CD4-positive, alpha-beta T cell treated with Interleukin-6 at 100 ng/mL for 8 hours (primary cell): ENCODE results near the gene MPP1.

Source experiments
- DNase-seq: peaks from one replicate; pipeline ENCODE4 v3.0.0-alpha.2; 2020; ENCODE audit warnings: mixed read lengths, low spot score

MPP1 gene

DNA sequence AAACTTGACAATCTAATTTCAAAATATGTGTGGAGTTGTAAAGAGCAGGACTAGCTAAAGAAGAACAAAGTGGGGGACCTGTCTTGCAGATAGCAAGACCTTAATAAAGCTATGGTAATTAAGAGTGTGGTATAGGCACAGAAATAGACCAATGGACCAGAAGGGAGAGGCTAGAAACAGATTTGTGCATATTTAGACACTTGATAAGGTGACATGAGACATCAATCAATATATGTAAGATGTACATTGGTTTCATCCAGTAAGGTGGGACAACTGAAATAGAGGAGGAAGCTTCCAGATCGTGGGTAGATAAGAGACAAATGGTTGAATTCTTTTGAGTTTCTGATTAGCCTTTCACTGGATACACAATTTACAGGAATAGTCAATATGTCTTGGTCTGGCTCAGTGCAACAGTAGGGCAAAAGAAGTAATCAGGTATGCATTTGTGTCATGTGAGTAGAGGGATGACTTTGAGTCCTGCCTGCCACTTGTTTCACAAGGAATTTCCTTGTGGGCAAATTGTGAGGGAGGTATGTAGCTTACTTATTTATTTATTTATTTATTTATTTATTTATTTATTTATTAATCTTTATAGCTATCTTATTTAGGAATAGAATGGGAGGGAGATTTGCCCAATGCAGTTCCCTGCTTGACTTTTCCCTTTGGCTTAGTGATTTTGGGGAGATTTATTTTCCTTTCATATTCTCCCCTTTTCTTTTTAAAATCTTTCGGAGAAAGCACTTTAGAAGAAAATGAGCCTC, 7.2 kb upstream of the MPP1 start:
- DNase-seq: no peak

DNA sequence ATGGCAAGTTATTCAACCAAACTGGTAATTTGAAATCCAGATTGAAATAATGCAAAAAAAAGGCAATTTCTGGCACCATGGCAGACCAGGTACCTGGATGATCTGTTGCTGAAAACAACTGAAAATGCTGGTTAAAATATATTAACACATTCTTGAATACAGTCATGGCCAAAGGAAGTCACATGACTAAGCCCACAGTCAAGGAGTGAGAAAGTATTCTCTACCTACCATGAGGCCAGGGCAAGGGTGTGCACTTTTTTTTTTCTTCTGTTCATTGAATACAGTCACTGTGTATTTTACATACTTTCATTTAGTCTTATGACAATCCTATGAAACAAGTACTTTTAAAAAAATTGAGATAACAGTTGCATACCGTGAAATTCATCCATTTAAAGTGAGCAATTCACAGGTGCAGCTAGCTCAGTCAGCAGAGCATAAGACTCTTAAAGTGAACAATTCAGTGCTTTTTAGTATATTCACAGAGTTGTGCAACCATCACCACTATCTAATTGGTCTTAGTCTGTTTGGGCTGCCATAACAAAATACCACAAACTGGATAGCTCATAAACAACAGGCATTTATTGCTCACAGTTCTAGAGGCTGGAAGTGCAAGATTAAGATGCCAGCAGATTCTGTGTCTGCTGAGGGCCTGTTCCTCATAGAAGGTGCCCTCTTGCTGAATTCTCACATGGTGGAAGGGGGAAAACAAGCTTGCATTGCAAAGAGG, 4.8 kb upstream of the MPP1 start:
- DNase-seq: no peak

DNA sequence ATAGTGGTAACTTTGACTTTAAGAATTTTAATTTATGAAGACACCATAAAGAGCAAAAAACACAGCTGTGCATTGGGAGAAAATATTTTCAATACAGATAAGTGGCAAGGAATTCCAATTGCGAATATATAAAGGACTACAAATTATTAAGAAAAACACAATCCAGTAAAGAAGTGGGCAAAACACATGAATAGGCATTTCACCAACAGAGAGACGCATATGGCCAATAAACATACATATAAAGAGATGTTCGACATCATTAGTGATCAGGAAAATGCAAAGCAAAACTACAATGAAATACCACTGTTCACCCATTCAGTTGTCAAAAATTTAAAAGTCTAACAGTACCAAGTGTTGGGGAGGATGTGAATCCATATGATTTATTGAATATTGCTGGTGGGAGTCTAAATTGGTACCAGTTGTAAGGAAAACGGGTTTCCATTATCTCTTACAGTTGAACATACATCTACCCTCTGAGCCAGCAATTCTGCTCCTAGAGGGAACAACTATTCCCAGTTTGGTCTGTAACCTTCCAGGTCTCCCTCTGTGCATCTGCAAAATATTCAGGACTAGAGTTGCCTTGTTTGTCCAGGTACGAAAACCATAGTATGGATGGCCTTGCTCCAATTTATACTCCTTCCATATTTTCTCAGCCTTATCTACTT, 1.7 kb upstream of the MPP1 start:
- DNase-seq: no peak

DNA sequence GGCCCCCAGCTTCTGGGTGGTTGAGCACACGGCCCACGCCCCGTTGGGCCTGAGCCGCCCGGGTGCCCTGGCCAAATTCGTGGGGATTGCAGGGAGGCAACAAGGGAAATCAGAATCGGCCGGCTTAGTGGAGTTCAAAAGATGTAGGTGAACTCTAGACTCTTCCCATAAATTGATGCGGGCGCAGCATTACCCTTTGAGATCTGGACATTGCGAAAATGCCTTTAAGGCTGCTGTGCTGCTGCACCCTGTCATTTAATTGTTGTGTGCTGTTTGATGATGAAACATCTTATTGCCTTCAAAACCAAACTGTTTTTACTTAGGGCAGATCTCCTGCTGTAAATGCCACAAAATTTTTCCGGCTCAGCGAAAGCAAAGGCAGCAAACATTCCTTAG, 409 bp upstream of the MPP1 start:
- no peak for DNase-seq

DNA sequence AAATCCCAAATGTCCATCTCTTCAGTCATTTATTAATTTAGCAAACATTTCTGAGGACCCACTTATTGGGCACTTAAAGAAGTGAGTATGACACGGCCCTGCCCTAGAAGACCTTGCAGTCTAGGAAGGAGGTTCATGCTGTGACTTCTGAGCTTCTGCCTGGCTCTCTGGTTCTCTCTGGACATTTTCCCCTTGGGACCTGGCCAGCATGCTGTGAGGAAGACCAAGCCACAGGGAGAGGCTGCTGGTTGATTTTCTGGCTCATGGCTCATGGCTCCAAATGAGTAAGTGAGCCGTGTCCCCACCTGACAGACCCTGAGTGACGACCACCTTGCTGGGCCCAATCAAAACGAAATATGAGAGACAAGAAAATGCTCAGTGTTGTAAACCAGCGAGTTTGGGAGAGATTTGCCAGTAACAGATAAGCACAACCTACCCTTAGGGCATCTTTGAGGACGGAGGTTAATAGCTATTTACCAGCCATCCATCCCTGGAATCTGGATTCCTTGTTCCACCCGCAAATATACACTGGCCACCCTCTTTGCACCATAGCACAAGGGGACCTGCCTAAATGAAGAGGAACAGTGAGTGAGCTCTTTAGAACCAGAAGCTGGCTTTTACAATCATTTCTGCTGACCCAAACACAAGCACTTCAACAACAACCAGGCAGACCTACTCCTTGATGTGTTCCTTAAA, 876 bp downstream of the MPP1 start:
- no peak for DNase-seq

DNA sequence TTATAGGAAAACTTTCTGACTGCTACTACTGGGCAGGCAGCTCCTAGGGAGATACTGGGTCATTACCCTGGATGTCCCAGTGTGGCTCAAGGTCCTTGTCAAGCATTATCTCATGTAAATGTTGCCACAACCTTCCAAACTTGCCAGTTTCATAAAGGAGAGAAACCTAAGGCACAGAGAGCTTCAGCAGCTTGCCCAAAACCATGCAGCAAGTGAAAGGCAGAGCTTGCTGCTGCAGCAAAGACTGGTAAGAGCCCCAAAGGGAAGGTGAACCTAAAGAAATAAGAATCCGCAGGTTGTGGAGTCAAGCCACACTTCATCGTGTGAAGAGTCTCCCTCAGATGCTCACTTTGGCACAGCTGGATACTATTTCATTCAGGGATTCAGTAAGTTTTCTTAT, 2.3 kb downstream of the MPP1 start:
- no peak for DNase-seq

DNA sequence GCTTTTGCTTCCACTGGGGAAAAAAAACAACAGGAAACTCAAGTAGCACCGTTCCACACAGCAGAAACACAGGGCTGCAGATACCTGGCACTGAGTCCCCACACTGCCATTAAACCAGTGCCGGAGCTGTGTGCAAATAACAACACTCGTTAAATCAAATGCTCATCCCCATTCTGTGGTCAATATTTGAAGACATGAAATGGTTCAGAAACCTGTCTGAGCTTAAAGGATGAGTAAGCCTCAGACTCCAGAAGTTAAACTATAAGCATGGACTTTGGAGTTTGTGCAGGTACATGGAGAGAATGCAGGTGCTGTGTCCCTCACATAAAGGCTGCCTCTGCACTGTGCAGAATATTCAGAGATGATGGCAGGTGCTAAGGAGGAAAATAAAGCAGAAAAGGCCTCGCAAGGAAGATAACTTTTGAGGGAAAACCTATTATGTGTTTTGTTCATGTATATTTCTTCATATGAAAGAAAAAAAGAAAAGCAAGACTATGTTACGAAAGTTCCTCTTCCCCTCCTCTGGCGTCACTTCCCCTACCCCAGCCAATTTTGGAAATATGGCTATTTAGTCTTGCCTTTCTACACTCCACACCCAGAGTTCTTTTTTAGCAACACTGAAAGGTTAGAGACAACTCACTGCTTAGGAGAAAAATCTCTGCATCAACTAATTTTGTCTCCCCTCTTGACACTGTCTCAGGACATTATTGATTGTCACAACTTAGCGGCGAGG, 4.6 kb downstream of the MPP1 start:
- no peak for DNase-seq

DNA sequence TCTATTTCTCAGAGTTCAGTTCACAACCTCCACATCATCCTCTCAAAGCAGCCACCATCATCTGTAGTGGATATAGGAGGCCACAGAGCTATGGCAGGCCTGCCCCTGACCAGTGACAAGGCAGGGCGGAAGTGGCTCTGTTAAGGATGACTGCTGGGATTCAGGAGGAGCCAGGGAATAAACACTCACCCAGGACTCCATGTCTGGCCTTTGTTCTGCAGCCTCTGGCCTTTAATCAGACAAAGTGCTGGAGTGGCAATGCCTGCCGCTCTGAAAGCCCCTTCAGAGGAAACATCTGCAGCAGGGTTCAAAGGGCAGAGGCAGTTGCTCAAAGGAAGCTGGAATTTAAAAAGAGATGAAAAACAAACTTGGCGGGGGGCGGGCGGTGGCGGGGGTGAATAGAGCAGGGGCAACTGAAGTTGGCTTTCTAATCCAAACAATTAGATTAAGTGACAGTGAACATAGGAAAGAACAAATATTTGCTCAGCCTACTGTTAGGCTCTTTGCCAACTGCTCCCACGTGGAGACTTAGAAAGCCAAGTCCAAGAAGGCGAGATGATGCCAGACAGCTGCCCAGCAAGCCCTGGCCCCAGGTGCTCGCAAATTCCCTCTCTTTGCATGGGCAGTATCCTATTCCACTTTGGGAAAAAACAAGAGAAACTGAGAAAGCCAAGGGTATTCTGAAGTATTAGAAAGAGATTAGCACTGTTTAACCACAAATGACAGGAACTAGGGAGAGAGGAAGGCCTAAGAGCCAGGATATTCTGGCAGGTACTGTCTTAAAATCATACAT, 5.5 kb downstream of the MPP1 start:
- DNase-seq: no peak

DNA sequence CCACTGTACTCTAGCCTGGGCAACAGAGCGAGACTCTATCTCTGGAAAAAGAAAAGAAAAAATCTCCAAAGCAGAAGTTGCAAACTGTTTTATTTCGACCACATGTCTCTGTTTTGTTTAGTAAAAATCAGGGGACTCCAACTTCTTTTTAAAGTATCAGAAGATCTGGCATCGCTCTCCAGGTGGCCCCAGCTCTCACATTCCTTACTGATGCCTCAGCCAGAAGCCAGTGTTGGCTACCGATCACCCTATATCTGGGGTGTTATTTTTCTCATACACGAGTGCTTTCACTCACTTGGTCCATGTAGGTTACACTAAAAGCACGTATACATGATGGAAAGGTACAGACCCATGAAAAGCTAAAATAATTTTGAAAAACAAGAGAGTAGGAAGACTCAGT, 8.3 kb downstream of the MPP1 start:
- no peak for DNase-seq

DNA sequence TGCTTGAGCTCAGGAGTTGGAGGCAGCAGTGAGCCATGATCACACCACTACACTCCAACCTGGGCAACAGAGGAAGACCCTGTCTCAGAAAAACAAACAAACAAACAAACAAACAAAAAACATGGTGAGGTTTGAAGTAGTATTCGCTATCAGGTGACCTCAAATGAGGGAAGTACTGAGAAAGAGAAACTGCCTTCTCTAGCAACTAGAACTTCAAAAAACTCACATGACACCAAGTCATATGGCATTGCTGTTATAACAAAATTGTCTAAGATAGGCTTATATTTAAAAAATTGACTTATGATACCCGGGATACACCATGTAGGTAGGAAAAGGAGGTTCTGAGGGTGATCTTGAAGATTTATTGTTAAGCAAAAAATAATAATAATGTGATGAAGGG, 10.3 kb downstream of the MPP1 start:
- no peak for DNase-seq

DNA sequence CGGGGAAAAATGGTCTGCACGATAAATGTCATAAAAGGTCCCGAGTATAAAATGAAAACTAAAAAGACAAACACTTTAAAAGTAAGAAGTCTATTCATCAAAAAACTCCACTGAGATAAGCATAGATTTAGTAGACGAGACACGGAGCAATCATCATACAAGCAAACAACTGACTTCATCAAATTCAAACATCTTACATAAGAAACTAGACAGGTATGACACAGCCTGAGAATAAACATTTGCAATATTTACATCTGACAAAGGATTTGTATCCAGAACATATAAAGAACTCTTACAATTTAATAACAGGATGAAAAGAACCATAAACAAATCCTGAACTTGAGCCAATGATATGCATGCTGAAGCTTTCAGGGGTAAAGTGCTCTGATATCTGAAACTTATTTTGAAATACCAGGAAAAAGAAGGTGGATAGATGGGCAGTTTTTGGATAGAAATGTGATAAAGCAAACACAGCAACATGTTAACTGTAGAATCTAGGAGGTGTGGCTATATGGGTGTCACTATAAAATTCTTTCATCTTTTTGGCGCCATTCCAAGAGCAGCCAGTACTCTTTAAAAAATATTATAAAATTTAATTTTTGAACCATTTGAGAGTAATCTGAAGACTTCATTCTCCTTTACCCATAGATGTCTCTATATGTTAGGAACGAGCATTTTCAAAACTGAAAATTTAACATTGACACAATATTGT, 12.0 kb downstream of the MPP1 start:
- no peak for DNase-seq

DNA sequence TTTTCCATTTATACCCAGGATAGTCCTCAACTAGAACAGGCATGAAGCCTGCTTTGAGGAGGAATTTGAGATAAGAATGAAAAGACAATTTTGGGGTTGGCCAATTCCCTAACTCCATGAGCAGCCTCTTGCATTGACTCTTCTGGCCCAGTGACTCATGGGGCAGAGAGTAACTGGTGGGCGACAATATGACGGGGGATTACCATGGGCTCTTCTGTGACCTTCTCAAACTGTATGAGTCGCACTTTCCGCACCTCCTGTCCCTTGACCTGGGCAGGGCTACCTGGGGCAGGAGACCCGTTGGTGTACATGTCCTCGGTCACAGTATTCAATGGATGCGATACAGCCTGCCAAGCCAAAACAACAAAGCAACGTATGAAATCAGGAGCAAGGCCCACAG, 13.3 kb downstream of the MPP1 start:
- no peak for DNase-seq

DNA sequence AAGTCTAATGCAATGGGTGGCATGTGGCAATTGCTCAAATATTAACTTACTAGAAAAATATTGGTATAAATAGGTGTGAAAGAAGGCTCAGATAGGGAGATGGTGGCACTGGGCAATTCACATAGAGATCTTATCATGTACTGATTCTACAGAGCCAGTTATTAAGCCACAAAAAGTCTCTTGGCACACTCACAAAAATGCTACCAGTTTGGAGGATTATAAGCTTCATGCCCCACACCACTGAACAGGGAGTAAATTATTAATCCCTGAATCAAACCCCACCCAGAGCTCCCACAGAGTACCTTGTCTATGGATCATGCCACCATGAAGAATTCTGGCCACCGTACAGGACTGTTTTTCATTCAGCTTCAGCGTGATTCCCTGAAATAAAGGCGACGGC, 13.8 kb downstream of the MPP1 start:
- no peak for DNase-seq

DNA sequence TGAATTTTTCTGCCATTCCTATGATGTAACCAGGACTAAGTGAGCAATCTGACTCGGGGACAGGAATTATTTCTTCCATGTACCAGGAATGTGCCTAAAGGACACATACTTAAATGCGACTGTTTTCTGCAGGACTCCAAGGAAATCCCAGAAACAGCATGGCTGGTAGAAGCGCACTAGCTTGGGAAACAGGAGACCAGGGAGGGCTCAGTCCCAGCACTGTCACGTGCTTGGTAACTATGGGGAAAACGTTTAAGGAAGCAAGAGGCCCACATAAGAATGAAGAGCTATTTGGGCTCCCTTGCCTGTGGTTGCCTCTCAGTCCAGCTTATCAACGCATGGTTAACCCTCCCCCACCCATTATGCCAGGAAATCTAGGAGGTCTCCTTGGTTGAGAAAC, 19.6 kb downstream of the MPP1 start:
- DNase-seq: no peak

DNA sequence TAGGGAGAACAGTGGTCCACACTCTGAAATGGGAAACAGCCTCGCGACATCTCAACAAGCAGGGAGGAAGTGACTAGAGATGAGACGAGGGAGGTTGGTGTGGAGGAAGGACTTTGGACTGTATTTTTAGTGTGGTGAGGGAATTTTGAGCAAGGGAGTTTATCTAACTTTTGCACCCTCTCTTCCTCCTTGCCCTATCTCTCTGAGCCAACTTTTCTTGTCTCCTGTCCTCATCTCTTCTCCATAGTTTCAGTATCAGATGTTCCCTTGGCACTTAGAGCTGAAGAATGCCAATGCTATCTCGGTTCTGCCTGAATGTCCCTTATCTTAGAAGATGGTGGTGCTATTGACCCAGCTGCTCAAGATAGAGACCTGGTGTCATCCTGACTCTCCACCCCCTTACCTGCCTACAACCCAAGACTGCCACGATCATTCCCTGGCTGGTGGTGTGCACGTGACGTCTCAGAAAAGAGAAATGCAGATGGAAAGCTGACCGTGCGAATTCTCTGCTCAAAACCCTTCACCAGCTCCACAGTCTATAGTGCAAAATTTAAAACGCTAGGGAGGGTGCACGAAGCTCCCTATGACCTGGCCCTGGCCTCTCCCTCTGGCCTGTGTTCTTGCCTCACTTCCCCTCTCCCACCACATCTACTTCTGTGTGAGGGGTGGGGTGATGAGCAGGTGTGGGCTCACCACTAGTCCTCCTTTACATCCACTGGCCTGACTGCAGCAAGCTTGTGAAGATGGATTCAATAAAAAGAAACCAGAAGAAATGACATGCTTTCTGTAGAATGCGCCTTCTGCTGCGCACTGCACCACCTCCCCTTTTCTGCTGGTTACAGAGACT, 20.9 kb downstream of the MPP1 start:
- DNase-seq: no peak

DNA sequence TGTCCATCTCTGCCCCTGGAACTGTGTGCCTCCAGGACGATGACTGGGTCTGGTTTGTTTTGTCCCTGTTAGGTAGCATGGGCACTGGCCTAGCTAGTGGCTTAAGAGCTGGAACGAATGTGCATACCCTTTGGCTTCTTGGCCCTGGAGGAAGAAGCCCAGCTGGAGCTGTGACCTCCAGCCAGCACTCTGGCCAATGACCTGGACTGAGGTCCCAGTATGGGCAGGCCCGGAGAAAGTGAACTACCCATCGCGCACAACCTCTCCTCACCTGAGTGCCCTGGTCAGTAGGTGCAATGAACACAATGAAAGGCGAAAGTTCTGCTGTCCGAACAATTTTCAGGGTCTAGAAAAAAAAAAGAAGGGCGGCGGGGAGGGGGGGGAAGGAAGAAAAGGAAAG, 24.3 kb downstream of the MPP1 start:
- no peak for DNase-seq

DNA sequence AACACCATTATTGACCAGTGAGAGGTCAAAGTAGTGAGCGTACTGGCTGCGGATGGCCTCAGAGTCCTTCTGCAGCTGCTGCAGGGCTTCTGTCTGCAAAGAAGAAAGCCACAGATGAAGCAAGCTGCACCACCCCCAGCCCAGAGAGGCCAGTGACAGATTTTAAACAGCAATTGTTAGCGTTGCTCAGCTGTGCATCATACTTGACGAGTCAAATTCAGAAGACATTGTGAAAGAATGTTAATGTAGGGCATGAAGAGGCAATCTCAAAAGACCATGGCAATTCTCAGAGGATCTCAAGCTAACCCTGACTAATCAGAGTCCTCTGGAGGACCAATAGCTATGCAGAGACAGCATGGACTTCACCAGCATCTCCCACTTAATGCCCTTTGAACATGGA, 26.0 kb downstream of the MPP1 start:
- DNase-seq: no peak

DNA sequence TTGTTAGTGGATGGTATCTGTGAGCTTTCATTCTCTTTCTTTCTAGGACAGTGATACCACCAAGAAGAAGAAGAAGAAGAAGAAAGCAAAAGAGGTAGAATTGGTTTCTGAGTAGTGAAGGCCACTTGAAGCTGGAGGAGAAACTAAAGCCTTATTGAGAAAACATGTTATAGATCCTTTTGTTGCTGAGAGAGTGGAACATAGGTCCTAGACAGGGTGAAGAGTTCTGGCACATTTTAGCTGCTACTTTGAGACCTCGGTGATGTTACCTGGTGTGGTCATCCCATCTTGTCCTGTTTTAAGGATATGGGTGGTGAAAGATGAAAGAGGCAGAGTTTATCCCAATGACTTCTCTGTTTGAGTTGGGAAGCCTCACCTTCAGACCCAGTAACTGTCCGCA, 28.5 kb downstream of the MPP1 start:
- no peak for DNase-seq
